HepG2 (cell line): Measurements from ENCODE around the gene MED4.

Source experiments
- CTCF ChIP-seq: sonication (generic); formaldehyde crosslinking; IDR thresholded peaks from 2 replicates; pipeline ENCODE4 v1.5.0; 2020; ENCODE audit warnings: mild to moderate bottlenecking, missing genetic modification reagents, moderate library complexity
- JUND ChIP-seq: sonication (generic); formaldehyde crosslinking; IDR thresholded peaks from 2 replicates; pipeline ENCODE4 v1.8.0; 2022; ENCODE audit warnings: mild to moderate bottlenecking, missing genetic modification reagents
- KMT2A ChIP-seq: sonication (generic); formaldehyde crosslinking; IDR thresholded peaks from 2 replicates; pipeline ENCODE4 v1.4.0; 2020; ENCODE audit warnings: missing genetic modification reagents
- STAT5B ChIP-seq: sonication (generic); formaldehyde crosslinking; IDR thresholded peaks from 2 replicates; pipeline ENCODE4 v1.4.0; 2020; ENCODE audit warnings: missing genetic modification reagents
- ZNF17 ChIP-seq: sonication (generic); formaldehyde crosslinking; IDR thresholded peaks from 2 replicates; pipeline ENCODE4 v1.5.0; 2020; ENCODE audit warnings: mild to moderate bottlenecking, missing genetic modification reagents
- ZNF24 ChIP-seq: fragments of 450-650 bp; IDR thresholded peaks from 2 replicates; pipeline ENCODE4 v1.6.1; 2017; ENCODE audit warnings: antibody characterized with exemption, mild to moderate bottlenecking
- TF ChIP-seq, protein P1 (sequence below): sonication (generic); formaldehyde crosslinking; conservative IDR thresholded peaks from 2 replicates; pipeline ENCODE4 v1.4.0; 2020; ENCODE audit warnings: missing genetic modification reagents

DNA sequence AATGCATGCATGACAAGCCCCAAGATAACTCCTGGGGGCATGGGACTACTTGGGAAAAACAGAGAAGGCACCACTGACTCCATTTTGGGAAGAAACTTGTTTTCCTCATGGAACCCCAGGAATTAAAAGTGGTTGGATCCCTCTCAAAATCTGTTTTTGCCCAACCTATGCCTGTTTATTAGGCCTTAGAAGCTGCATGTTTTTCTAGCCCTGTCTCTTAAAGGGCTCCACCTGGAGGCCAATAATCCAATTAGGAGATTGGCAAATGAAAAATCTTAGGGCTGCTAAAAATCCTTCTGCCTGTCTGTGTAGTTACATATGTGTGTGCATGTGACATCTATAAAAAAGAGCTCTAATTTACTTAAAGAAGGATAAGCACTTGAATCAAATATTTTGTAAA lies 26.9 kb downstream of the MED4 start:
- TF ChIP-seq ZNF17 (CRISPR knock-in tag) (no peak), KMT2A (CRISPR knock-in tag) (no peak), STAT5B (CRISPR knock-in tag) (no peak), CTCF (CRISPR knock-in tag) (0 out of 2 replicates have a peak, but pooled peaks have one; percentile 9), JUND (CRISPR knock-in tag) (no peak), ZNF24 (no peak)
- TF ChIP-seq, protein P1, sequence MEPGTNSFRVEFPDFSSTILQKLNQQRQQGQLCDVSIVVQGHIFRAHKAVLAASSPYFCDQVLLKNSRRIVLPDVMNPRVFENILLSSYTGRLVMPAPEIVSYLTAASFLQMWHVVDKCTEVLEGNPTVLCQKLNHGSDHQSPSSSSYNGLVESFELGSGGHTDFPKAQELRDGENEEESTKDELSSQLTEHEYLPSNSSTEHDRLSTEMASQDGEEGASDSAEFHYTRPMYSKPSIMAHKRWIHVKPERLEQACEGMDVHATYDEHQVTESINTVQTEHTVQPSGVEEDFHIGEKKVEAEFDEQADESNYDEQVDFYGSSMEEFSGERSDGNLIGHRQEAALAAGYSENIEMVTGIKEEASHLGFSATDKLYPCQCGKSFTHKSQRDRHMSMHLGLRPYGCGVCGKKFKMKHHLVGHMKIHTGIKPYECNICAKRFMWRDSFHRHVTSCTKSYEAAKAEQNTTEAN (CRISPR knock-in tag), result no peak
